WTC11 (cell line): ENCODE measurements around the gene SEMA4C. TPM values are rescaled to one million over a fixed set of nuclear protein-coding genes. Genes with fewer than 3 reads are reported as not detected.
A peak's percentile ranks its signal among the peaks of the same experiment; 100 is the strongest.

Source experiments
- GABPB1 ChIP-seq: sonication (generic); formaldehyde crosslinking; IDR thresholded peaks from 2 replicates; pipeline ENCODE4 v1.8.1; 2023; ENCODE audit warnings: mild to moderate bottlenecking, missing genetic modification reagents
- IRF2 ChIP-seq: sonication (generic); formaldehyde crosslinking; IDR thresholded peaks from 2 replicates; pipeline ENCODE4 v1.8.0; 2022; ENCODE audit warnings: low read depth, missing genetic modification reagents, borderline replicate concordance
- JUN ChIP-seq: sonication (generic); formaldehyde crosslinking; IDR thresholded peaks from 2 replicates; pipeline ENCODE4 v1.8.0; 2023; ENCODE audit warnings: mild to moderate bottlenecking, missing genetic modification reagents
- MXD4 ChIP-seq: fragments of 250-450 bp; sonication (Bioruptor Pico); IDR thresholded peaks from 2 replicates; pipeline ENCODE4 v1.8.0; 2021; ENCODE audit warnings: mild to moderate bottlenecking, moderate library complexity, borderline replicate concordance
- MYBL2 ChIP-seq: sonication (generic); formaldehyde crosslinking; IDR thresholded peaks from 2 replicates; pipeline ENCODE4 v1.8.1; 2023; ENCODE audit warnings: mild to moderate bottlenecking, moderate library complexity, missing genetic modification reagents
- NR1H2 ChIP-seq: sonication (generic); formaldehyde crosslinking; IDR thresholded peaks from 2 replicates; pipeline ENCODE4 v1.9.0; 2021; ENCODE audit warnings: mild to moderate bottlenecking, moderate library complexity, missing genetic modification reagents
- TEAD4 ChIP-seq: sonication (generic); formaldehyde crosslinking; IDR thresholded peaks from 2 replicates; pipeline ENCODE4 v1.8.0; 2022; ENCODE audit warnings: mild to moderate bottlenecking, missing genetic modification reagents
- ZNF121 ChIP-seq: sonication (generic); formaldehyde crosslinking; IDR thresholded peaks from 2 replicates; pipeline ENCODE4 v1.8.0; 2023; ENCODE audit warnings: missing genetic modification reagents
- ZNF317 ChIP-seq: sonication (generic); formaldehyde crosslinking; IDR thresholded peaks from 2 replicates; pipeline ENCODE4 v1.8.1; 2023; ENCODE audit warnings: low read depth, mild to moderate bottlenecking, moderate library complexity, missing genetic modification reagents, borderline replicate concordance
- total RNA-seq: library from RNA; stranded (reverse); gene quantifications from 3 replicates; pipeline ENCODE4 v1.2.3, GENCODE V29; 2021
- TF ChIP-seq, protein P1 (sequence below): sonication (generic); formaldehyde crosslinking; IDR thresholded peaks from 2 replicates; pipeline ENCODE4 v1.8.0; 2023; ENCODE audit warnings: missing genetic modification reagents, mild to moderate bottlenecking, borderline replicate concordance
- TF ChIP-seq, protein P2 (sequence below): fragments of 250-450 bp; sonication (Bioruptor Pico); IDR thresholded peaks from 2 replicates; pipeline ENCODE4 v1.9.0; 2021; ENCODE audit warnings: moderate library complexity, mild to moderate bottlenecking, inconsistent platforms, borderline replicate concordance
- TF ChIP-seq, protein P3 (sequence below): sonication (generic); formaldehyde crosslinking; IDR thresholded peaks from 2 replicates; pipeline ENCODE4 v1.8.1; 2023; ENCODE audit warnings: mild to moderate bottlenecking, missing genetic modification reagents, borderline replicate concordance
- TF ChIP-seq, protein P4 (sequence below): fragments of 250-450 bp; sonication (Bioruptor Pico); IDR thresholded peaks from 2 replicates; pipeline ENCODE4 v2.1.2; 2022; ENCODE audit warnings: mild to moderate bottlenecking, moderate library complexity
- TF ChIP-seq, protein P5 (sequence below): sonication (generic); formaldehyde crosslinking; IDR thresholded peaks from 2 replicates; pipeline ENCODE4 v1.8.1; 2022; ENCODE audit warnings: mild to moderate bottlenecking, missing genetic modification reagents, moderate library complexity, borderline replicate concordance
- TF ChIP-seq, protein P6 (sequence below): sonication (generic); formaldehyde crosslinking; IDR thresholded peaks from 2 replicates; pipeline ENCODE4 v1.8.0; 2022; ENCODE audit warnings: mild to moderate bottlenecking, missing genetic modification reagents
- TF ChIP-seq, protein P7 (sequence below): sonication (generic); formaldehyde crosslinking; IDR thresholded peaks from 2 replicates; pipeline ENCODE4 v1.8.1; 2023; ENCODE audit warnings: mild to moderate bottlenecking, moderate library complexity, missing genetic modification reagents
- TF ChIP-seq, protein P8 (sequence below): sonication (generic); formaldehyde crosslinking; IDR thresholded peaks from 2 replicates; pipeline ENCODE4 v1.8.0; 2023; ENCODE audit warnings: missing genetic modification reagents
- TF ChIP-seq, protein P9 (sequence below): fragments of 250-450 bp; sonication (Bioruptor Pico); conservative IDR thresholded peaks from 2 replicates; pipeline ENCODE4 v1.9.0; 2021; ENCODE audit warnings: mild to moderate bottlenecking

SEMA4C gene
- total RNA-seq, 1 experiment from 2014 or later = 81.6 TPM

DNA sequence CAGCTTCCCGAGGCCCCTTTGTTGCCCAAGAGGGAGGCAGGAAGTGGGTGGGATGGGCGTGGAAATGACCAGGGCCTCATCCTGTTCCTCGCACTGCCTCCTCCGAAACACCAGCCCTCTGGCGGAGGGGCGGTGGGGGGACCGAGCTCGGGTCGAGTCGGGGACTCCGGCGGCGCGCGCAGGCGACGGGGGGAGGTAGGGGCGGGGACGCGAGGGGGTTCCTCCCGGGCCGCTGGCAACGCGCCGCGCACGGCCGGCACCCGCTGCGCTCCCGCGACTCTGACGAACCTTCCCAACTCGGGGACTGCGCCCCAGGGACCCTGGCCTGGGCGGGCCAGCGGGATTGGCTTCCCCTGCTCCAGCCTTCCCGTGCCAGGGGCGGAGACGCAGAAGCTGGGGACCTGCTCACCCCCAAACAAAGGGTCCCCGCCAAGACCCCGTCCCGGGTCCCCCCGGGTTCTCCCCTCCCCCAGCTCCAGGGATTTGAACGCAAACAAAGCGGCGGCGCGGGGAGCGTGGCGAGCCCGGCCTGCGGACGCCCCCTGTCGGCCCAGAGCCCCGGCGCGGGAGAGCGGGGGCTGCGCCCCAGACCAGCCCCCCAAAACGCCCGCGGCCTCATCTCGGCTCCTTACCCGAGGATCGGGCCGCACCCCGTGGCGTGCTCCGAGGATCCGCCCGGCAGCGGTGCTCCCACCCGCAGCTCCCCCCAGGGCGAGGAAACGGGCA, 1.2 kb downstream of the SEMA4C start (continued):
- TF ChIP-seq, protein P1, sequence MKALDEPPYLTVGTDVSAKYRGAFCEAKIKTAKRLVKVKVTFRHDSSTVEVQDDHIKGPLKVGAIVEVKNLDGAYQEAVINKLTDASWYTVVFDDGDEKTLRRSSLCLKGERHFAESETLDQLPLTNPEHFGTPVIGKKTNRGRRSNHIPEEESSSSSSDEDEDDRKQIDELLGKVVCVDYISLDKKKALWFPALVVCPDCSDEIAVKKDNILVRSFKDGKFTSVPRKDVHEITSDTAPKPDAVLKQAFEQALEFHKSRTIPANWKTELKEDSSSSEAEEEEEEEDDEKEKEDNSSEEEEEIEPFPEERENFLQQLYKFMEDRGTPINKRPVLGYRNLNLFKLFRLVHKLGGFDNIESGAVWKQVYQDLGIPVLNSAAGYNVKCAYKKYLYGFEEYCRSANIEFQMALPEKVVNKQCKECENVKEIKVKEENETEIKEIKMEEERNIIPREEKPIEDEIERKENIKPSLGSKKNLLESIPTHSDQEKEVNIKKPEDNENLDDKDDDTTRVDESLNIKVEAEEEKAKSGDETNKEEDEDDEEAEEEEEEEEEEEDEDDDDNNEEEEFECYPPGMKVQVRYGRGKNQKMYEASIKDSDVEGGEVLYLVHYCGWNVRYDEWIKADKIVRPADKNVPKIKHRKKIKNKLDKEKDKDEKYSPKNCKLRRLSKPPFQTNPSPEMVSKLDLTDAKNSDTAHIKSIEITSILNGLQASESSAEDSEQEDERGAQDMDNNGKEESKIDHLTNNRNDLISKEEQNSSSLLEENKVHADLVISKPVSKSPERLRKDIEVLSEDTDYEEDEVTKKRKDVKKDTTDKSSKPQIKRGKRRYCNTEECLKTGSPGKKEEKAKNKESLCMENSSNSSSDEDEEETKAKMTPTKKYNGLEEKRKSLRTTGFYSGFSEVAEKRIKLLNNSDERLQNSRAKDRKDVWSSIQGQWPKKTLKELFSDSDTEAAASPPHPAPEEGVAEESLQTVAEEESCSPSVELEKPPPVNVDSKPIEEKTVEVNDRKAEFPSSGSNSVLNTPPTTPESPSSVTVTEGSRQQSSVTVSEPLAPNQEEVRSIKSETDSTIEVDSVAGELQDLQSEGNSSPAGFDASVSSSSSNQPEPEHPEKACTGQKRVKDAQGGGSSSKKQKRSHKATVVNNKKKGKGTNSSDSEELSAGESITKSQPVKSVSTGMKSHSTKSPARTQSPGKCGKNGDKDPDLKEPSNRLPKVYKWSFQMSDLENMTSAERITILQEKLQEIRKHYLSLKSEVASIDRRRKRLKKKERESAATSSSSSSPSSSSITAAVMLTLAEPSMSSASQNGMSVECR (CRISPR knock-in tag) = 0 out of 2 replicates have a peak, but pooled peaks have one; percentile 19
- TF ChIP-seq, protein P2, sequence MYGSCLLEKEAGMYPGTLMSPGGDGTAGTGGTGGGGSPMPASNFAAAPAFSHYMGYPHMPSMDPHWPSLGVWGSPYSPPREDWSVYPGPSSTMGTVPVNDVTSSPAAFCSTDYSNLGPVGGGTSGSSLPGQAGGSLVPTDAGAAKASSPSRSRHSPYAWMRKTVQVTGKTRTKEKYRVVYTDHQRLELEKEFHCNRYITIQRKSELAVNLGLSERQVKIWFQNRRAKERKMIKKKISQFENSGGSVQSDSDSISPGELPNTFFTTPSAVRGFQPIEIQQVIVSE (CRISPR knock-in tag) = no peak
- TF ChIP-seq IRF2 (no peak), GABPB1 (no peak), TEAD4 (no peak), JUN (CRISPR knock-in tag) (peak; percentile 50), MXD4 (no peak), NR1H2 (no peak), ZNF121 (no peak), ZNF317 (CRISPR knock-in tag) (no peak), MYBL2 (peak; percentile 38; the same call in 1 of the 2 replicates)
- TF ChIP-seq, protein P3, sequence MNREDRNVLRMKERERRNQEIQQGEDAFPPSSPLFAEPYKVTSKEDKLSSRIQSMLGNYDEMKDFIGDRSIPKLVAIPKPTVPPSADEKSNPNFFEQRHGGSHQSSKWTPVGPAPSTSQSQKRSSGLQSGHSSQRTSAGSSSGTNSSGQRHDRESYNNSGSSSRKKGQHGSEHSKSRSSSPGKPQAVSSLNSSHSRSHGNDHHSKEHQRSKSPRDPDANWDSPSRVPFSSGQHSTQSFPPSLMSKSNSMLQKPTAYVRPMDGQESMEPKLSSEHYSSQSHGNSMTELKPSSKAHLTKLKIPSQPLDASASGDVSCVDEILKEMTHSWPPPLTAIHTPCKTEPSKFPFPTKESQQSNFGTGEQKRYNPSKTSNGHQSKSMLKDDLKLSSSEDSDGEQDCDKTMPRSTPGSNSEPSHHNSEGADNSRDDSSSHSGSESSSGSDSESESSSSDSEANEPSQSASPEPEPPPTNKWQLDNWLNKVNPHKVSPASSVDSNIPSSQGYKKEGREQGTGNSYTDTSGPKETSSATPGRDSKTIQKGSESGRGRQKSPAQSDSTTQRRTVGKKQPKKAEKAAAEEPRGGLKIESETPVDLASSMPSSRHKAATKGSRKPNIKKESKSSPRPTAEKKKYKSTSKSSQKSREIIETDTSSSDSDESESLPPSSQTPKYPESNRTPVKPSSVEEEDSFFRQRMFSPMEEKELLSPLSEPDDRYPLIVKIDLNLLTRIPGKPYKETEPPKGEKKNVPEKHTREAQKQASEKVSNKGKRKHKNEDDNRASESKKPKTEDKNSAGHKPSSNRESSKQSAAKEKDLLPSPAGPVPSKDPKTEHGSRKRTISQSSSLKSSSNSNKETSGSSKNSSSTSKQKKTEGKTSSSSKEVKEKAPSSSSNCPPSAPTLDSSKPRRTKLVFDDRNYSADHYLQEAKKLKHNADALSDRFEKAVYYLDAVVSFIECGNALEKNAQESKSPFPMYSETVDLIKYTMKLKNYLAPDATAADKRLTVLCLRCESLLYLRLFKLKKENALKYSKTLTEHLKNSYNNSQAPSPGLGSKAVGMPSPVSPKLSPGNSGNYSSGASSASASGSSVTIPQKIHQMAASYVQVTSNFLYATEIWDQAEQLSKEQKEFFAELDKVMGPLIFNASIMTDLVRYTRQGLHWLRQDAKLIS (CRISPR knock-in tag) = no peak
- TF ChIP-seq, protein P4, sequence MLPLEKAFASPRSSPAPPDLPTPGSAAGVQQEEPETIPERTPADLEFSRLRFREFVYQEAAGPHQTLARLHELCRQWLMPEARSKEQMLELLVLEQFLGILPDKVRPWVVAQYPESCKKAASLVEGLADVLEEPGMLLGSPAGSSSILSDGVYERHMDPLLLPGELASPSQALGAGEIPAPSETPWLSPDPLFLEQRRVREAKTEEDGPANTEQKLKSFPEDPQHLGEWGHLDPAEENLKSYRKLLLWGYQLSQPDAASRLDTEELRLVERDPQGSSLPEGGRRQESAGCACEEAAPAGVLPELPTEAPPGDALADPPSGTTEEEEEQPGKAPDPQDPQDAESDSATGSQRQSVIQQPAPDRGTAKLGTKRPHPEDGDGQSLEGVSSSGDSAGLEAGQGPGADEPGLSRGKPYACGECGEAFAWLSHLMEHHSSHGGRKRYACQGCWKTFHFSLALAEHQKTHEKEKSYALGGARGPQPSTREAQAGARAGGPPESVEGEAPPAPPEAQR (CRISPR knock-in tag) = no peak
- TF ChIP-seq, protein P5, sequence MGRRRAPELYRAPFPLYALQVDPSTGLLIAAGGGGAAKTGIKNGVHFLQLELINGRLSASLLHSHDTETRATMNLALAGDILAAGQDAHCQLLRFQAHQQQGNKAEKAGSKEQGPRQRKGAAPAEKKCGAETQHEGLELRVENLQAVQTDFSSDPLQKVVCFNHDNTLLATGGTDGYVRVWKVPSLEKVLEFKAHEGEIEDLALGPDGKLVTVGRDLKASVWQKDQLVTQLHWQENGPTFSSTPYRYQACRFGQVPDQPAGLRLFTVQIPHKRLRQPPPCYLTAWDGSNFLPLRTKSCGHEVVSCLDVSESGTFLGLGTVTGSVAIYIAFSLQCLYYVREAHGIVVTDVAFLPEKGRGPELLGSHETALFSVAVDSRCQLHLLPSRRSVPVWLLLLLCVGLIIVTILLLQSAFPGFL (CRISPR knock-in tag) = no peak
- TF ChIP-seq, protein P6, sequence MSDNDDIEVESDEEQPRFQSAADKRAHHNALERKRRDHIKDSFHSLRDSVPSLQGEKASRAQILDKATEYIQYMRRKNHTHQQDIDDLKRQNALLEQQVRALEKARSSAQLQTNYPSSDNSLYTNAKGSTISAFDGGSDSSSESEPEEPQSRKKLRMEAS (CRISPR knock-in tag) = no peak
- TF ChIP-seq, protein P7, sequence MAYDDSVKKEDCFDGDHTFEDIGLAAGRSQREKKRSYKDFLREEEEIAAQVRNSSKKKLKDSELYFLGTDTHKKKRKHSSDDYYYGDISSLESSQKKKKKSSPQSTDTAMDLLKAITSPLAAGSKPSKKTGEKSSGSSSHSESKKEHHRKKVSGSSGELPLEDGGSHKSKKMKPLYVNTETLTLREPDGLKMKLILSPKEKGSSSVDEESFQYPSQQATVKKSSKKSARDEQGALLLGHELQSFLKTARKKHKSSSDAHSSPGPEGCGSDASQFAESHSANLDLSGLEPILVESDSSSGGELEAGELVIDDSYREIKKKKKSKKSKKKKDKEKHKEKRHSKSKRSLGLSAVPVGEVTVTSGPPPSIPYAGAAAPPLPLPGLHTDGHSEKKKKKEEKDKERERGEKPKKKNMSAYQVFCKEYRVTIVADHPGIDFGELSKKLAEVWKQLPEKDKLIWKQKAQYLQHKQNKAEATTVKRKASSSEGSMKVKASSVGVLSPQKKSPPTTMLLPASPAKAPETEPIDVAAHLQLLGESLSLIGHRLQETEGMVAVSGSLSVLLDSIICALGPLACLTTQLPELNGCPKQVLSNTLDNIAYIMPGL = peak; percentile 77; the same call in 1 of the 2 replicates
- TF ChIP-seq, protein P8, sequence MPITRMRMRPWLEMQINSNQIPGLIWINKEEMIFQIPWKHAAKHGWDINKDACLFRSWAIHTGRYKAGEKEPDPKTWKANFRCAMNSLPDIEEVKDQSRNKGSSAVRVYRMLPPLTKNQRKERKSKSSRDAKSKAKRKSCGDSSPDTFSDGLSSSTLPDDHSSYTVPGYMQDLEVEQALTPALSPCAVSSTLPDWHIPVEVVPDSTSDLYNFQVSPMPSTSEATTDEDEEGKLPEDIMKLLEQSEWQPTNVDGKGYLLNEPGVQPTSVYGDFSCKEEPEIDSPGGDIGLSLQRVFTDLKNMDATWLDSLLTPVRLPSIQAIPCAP (CRISPR knock-in tag) = no peak
- TF ChIP-seq, protein P9, sequence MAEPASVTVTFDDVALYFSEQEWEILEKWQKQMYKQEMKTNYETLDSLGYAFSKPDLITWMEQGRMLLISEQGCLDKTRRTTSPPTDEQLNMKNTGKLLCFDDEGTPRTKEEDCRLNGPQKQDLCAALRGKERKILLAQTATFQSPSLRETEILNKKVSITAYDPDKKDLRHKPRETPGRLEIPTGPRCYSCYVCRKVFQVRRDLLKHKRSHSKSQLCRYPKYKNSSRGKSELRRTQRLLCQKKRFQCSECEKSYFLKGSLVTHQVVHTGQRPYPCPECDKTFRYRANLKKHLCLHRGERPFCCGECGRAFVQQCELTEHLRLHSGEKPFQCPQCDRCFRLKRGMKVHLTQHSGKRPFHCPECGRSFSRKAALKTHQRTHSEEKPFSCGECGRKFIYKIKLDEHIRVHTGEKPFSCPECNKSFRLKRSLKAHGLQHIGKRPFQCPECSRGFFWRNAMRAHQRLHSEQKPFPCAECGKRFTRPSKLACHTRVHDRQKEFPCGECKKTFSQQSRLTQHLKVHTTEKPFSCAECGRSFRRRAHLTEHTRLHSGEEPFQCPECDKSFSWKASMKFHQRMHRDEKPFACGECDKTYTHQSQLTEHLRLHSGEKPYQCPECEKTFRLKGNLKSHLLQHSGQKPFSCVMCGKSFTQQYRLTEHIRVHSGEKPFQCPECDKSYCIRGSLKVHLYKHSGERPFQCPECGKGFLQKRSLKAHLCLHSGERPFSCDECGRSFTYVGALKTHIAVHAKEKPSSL (CRISPR knock-in tag) = no peak
